Measurements from ENCODE around the gene HNF4A. TPM values are rescaled to one million over a fixed set of nuclear protein-coding genes. Genes with fewer than 3 reads are reported as not detected.

Gene HNF4A
- total RNA-seq, 1 experiment from 2014 or later, result not detected

DNA sequence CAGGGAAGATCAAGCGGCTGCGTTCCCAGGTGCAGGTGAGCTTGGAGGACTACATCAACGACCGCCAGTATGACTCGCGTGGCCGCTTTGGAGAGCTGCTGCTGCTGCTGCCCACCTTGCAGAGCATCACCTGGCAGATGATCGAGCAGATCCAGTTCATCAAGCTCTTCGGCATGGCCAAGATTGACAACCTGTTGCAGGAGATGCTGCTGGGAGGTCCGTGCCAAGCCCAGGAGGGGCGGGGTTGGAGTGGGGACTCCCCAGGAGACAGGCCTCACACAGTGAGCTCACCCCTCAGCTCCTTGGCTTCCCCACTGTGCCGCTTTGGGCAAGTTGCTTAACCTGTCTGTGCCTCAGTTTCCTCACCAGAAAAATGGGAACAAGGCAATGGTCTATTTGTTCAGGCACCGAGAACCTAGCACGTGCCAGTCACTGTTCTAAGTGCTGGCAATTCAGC lies 68.6 kb downstream of the HNF4A start:
- DNase-seq (ENCODE audit: low read depth), result no peak

DNA sequence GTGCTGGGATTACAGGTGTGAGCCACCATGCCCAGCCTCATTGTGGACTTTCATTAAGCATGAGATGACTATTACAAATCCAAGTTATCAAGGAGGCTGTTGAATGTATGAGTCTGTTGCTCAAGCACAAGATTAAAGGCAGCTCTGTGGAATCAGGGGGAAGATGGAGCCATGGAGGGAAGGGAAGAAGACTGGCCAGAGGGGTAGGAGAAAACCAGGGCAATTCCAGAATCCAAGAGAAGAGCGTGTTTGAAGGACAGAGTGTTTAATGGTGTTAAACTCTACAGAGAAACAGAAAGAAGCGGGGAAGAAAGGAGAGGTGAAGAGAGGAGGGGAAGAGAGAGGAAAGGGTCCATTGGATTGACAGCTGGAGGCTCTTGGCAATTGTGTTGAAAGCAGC lies 70.4 kb downstream of the HNF4A start:
- no peak for DNase-seq (ENCODE audit: low read depth)

DNA sequence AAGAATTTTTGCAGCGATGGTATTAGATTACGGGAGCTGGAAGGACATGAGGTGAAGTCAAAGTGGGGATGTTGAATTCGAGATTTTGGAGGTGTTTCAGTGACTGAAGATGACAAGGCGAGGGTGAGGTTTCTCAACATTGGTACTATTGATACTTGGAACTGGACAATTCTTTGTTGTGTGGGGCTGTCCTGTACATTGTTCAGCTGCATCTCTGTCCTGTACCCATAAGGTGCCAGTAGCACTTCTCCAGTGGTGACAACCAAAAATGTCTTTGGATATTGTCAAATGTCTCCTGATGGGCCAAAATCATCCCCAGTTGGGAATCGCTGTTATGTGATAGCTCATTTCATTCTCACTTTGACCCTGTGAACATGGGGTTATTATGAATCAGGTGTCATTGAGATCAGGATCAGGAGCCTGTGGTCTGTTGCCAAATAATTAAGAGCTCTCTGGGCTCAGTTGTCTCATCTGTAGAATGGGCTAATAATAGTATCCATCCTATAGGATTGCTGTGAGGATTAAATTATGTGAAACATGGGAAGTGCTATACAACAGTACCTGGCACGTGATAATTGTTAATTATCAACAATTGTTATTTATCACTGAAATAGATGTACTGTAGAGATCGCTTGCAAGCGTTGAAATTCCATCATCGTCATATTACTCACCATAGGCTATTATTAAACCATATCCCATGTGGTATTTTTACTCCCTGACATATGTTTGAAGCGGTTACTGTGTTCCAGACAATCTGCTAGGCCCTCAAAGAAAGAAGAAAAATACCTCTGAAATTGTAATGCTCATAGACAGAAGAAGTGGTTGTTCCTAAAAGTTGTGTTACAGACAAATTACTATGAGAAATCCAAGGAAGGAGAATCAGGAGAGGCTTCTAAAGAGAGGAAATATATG lies 71.6 kb downstream of the HNF4A start:
- DNase-seq (ENCODE audit: low read depth), result no peak

DNA sequence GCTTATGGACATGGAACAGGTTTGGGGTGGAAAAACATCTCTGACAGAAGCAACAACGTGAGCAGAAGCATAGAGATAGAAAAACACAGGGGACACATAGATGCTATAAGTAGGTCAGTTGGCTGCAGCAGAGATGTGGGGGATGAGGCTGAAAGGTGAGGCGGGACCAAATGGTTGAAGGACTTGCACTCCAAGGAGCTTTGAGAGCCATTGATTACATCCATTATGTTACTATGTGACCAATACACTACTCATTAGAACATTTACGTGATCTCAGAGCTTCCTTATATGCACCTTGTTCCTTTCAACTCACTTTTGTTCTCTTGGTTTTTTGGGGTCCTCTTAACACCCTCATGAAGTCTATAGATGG lies 72.3 kb downstream of the HNF4A start:
- no peak for DNase-seq (ENCODE audit: low read depth)

DNA sequence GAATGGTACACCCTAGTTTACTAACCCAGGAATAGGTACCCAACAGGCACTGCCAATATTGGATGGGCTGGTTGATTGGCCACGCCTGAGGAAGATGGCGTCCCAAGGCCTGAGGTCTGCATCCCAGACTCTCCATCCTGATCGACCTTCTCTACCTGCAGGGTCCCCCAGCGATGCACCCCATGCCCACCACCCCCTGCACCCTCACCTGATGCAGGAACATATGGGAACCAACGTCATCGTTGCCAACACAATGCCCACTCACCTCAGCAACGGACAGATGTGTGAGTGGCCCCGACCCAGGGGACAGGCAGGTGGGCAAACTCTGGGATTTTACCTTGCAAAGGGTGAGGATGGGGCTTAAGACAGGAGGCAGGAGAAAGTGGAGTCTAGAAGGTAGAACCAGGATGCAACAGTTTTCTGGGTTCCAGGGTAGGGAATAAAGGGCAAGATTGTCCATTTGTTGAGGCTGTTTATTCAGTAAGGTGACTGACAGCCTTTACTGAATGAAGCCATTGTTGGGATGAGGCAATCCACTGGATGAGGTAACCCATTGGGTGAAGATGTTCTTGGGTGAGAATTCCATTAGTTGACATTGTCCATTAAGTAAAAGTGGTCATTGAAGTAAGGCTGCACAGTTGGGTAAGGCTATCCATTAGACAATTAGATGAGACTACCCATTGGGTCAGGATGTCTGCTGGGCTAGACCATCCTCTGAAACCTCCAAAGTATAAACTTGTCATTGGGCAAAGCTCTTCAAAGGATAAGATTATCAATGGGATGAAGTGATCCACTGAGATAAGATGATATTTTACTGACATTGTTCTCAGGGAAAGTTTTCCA lies 72.9 kb downstream of the HNF4A start:
- DNase-seq (ENCODE audit: low read depth), result no peak

DNA sequence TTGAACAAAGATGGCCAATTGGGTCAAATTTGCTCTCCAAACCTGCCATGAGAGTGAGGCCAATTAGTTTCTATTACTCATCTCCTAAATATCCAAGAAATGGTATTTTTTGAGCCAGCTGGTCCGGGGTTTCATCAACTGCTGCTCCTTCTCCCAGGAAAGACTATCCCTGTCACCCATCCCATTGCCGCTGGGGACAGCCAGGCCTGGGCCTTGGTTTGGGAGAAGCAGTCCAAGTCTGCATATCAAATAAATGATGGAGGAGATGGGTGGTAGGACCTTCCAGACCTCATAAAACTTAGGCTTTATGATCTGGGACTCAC lies 73.5 kb downstream of the HNF4A start:
- DNase-seq (ENCODE audit: low read depth), result no peak

DNA sequence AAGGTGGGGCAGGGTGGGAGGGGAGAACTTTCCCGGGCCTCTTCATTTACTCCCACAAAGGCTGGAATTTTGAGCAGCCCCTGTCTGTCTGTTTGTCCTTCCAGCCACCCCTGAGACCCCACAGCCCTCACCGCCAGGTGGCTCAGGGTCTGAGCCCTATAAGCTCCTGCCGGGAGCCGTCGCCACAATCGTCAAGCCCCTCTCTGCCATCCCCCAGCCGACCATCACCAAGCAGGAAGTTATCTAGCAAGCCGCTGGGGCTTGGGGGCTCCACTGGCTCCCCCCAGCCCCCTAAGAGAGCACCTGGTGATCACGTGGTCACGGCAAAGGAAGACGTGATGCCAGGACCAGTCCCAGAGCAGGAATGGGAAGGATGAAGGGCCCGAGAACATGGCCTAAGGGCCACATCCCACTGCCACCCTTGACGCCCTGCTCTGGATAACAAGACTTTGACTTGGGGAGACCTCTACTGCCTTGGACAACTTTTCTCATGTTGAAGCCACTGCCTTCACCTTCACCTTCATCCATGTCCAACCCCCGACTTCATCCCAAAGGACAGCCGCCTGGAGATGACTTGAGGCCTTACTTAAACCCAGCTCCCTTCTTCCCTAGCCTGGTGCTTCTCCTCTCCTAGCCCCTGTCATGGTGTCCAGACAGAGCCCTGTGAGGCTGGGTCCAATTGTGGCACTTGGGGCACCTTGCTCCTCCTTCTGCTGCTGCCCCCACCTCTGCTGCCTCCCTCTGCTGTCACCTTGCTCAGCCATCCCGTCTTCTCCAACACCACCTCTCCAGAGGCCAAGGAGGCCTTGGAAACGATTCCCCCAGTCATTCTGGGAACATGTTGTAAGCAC lies 74.1 kb downstream of the HNF4A start:
- no peak for DNase-seq (ENCODE audit: low read depth)

DNA sequence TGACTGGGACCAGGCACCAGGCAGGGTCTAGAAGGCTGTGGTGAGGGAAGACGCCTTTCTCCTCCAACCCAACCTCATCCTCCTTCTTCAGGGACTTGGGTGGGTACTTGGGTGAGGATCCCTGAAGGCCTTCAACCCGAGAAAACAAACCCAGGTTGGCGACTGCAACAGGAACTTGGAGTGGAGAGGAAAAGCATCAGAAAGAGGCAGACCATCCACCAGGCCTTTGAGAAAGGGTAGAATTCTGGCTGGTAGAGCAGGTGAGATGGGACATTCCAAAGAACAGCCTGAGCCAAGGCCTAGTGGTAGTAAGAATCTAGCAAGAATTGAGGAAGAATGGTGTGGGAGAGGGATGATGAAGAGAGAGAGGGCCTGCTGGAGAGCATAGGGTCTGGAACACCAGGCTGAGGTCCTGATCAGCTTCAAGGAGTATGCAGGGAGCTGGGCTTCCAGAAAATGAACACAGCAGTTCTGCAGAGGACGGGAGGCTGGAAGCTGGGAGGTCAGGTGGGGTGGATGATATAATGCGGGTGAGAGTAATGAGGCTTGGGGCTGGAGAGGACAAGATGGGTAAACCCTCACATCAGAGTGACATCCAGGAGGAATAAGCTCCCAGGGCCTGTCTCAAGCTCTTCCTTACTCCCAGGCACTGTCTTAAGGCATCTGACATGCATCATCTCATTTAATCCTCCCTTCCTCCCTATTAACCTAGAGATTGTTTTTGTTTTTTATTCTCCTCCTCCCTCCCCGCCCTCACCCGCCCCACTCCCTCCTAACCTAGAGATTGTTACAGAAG lies 75.0 kb downstream of the HNF4A start:
- DNase-seq (ENCODE audit: low read depth), result no peak

DNA sequence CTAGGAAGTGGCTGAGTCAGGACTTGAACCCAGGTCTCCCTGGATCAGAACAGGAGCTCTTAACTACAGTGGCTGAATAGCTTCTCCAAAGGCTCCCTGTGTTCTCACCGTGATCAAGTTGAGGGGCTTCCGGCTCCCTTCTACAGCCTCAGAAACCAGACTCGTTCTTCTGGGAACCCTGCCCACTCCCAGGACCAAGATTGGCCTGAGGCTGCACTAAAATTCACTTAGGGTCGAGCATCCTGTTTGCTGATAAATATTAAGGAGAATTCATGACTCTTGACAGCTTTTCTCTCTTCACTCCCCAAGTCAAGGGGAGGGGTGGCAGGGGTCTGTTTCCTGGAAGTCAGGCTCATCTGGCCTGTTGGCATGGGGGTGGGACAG lies 75.6 kb downstream of the HNF4A start:
- DNase-seq (ENCODE audit: low read depth), result no peak

DNA sequence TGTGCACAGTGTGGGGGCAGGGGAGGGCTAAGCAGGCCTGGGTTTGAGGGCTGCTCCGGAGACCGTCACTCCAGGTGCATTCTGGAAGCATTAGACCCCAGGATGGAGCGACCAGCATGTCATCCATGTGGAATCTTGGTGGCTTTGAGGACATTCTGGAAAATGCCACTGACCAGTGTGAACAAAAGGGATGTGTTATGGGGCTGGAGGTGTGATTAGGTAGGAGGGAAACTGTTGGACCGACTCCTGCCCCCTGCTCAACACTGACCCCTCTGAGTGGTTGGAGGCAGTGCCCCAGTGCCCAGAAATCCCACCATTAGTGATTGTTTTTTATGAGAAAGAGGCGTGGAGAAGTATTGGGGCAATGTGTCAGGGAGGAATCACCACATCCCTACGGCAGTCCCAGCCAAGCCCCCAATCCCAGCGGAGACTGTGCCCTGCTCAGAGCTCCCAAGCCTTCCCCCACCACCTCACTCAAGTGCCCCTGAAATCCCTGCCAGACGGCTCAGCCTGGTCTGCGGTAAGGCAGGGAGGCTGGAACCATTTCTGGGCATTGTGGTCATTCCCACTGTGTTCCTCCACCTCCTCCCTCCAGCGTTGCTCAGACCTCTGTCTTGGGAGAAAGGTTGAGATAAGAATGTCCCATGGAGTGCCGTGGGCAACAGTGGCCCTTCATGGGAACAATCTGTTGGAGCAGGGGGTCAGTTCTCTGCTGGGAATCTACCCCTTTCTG lies 76.2 kb downstream of the HNF4A start:
- DNase-seq (ENCODE audit: low read depth), result peak; percentile 60

DNA sequence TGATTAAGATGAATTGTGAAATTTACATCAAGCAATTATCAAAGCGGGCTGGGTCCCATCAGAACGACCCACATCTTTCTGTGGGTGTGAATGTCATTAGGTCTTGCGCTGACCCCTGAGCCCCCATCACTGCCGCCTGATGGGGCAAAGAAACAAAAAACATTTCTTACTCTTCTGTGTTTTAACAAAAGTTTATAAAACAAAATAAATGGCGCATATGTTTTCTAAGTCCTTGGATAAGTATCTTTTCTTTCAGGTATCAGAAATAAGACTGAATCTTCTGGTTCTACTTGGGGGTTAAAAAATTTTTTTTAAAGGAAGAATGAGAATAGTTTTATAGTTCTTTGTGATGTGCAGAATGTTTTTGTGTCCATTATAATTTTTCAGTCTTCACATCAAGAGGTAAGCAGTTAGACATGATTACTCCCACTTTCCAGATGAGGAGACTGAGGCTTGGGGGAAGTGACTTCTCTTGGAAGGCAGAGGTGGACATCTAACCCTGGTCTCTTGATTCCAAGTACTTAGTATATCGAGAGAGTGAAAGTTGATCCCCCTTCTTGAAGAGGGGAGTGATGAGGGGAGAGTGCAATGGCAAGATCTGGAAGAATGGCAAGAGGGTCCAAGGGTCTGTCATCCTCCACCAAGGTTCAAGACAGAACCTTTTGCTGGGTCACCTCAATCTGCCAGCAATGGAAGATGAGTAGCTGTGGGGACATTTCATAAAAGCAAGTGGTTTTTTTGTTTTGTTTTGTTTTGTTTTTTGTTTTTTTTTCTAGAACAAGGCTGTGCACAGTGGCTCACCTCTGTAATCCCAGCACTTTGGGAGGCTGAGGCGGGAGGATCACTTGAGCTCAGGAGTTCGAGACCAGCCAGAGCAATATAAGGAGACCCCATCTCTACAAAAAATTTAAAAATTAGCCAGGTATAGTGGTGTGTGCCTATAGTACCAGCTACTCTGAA lies 77.4 kb downstream of the HNF4A start:
- DNase-seq (ENCODE audit: low read depth), result no peak

DNA sequence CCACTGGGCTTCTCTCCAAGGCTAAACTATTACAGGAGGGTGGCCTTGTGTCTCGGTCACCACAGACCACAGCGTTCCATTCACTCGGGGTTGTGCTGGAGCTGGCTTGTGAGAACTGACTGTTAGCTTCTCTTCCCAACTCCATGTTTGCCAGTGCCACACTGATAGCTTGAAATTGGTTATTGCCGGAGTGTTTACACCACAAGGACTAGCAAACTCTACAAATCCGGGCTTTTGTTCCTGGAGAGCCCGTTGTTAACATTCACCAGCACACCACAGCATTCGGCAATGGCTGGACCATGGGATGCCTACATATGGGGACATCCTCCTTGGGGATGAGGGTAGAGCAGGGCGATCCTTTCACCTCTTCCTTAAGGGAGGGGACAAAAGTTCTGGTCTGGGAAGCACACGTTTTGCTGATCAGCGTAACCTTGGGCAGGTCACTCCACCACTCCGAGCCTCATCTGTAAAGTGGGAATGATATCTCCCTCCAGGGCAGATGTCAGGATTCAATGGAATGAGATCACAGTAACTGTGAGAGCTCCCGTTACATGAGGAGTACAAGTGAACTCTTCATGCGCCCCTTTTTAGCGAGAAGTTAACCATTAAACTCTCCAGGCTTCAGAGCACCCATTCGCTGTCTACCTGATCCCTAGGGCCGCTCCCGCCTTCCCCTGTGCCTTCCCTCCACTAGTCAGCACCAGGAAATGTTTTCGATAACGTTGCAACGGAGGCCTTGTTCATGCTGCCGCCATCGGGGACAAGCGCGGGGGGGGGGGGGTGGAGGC lies 78.4 kb downstream of the HNF4A start:
- DNase-seq (ENCODE audit: low read depth), result peak; percentile 51

DNA sequence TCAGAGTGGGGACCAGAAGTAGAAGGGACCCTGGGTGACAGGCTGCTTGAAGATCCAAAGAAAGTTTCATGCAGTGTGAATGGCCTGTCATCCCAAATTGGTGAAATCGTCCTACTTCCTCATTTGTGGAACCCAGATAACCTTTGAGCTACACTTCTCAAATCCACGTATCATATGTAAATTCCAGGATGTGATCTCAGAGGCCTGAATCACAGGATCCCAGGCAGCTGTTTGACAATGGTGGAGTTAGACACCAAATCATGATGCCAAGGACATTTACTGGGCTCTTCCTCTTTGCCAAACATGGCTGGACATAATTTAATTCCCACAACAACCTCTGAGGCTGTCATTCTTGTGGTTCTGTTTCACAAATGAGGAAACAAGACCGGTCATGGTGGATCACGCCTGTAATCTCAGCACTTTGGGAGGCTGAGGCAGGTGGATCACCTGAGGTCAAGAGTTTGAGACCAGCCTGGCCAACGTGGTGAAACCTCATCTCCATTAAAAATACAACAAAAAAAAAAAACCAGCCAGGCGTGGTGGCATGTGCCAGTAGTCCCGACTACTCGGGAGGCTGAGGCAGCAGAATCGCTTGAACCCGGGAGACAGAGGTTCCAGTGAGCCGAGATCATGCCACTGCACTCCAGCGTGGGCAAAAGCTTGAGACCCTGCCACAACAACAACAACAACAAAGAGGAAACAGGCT lies 80.3 kb downstream of the HNF4A start:
- DNase-seq (ENCODE audit: low read depth), result no peak

DNA sequence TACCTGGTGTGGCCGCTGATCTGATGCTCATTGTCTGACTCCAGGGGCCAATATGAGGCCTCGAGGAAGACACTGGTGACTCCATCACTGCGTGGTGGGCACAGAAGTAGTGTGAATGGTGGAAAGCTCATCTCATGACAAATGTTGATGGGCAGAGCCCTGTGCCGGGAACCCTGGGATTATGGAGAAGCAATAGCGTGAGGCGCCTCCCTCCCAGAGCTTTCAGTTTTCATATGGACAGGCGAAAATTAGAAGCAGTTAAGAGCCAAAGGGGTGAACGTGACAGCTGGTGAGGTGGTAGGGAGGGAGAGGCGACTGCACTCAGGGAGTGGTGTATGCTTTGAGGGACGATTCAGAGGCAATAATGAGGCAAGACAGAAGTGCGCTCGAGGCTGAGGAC lies 80.9 kb downstream of the HNF4A start:
- DNase-seq (ENCODE audit: low read depth), result no peak

DNA sequence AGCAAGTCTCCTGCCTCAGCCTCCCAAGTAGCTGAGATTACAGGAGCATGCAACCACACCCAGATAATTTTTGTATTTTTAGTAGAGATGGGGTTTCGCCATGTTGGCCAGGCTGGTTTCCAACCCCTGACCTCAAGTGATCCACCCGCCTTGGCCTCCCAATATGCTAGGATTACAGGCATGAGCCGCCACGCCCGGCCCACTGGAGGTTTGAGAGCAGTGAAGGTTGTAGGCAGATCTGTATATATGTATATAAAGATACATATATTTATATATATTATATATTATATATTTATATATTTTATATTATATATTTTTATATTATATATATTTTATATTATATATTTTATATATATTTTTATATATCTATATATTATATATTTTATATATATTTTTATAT lies 82.0 kb downstream of the HNF4A start:
- no peak for DNase-seq (ENCODE audit: low read depth)

DNA sequence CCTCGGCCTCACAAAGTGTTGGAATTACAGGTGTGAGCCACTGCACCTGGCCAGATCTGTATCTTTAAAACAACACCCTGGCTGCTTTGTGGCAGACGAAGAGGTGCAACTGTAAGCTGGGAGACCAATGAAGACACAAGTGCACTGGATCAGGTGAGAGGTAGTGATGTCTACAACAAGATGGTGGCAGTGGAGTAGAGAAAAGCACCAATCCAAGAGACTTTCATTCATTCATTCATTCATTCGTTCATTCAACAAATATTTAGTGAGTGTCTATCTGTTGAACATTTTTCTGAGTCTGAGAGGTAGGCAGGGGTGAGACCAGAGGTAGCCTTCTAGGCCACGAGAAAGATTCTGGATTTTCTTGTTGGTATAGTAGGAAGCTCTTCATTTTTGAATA lies 83.3 kb downstream of the HNF4A start:
- DNase-seq (ENCODE audit: low read depth), result no peak

DNA sequence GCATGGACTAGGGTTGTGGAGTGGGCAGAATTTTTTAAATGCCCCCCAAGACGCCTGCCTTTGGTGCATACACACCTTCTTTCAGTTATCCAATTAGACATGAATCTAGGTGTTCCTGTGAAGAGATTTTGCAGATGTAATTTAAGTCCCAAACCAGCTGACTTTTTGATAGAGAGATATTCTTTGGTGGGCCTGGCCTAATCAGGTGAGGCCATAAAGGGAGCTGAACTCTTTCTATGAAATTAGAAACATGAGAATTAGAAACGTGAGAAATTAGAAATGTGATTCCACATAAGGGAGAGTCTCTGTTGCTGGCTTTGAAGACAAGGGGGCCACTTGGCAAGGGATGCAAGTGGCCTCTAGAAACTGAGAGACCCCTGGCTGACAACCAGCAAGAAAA lies 83.8 kb downstream of the HNF4A start:
- no peak for DNase-seq (ENCODE audit: low read depth)

Data from M059J (cell line).